GM18909 (cell line): ENCODE data around the gene GABRB3.

Source experiments
- ATAC-seq: cut with Tn5 transposase; IDR thresholded peaks from one replicate; pipeline ENCODE4 v1.9.1; 2021; ENCODE audit warnings: mild to moderate bottlenecking; ENCODE audit not compliant: unreplicated experiment, poor library complexity

The GABRB3 gene

GRCh38 chr15:26772154-26773066 is at the start of gene GABRB3:
Gene GABRB3, minus strand, starts transcription at chr15:26773066.
- ATAC-seq, result no peak

- ATAC-seq, result no peak
Observed at GRCh38 chr15:26807517-26808427, 34.9 kb upstream of the GABRB3 start.

- ATAC-seq, result no peak
Observed at GRCh38 chr15:26806574-26806973, 33.7 kb upstream of the GABRB3 start.

GRCh38 chr15:26806151-26806550 is 33.3 kb upstream of the GABRB3 start:
- ATAC-seq, result no peak

GRCh38 chr15:26805470-26805869 is 32.6 kb upstream of the GABRB3 start:
- ATAC-seq, result no peak

GRCh38 chr15:26804063-26804804 is 31.4 kb upstream of the GABRB3 start:
- ATAC-seq, result no peak

- ATAC-seq, result no peak
Observed at GRCh38 chr15:26790118-26790517, 17.3 kb upstream of the GABRB3 start.

GRCh38 chr15:26781816-26782215 is 8.9 kb upstream of the GABRB3 start:
- no peak for ATAC-seq

GRCh38 chr15:26773917-26774316 is 1.1 kb upstream of the GABRB3 start:
- no peak for ATAC-seq

- ATAC-seq, result no peak
Observed at GRCh38 chr15:26773067-26773877, 406 bp upstream of the GABRB3 start.

GRCh38 chr15:26771578-26772153 is 1.2 kb downstream of the GABRB3 start:
- no peak for ATAC-seq

GRCh38 chr15:26771168-26771567 is 1.7 kb downstream of the GABRB3 start:
- ATAC-seq, result no peak

- no peak for ATAC-seq
Observed at GRCh38 chr15:26767169-26767670, 5.6 kb downstream of the GABRB3 start.

- ATAC-seq, result no peak
Observed at GRCh38 chr15:26766262-26766661, 6.6 kb downstream of the GABRB3 start.

- no peak for ATAC-seq
Observed at GRCh38 chr15:26759986-26760385, 12.9 kb downstream of the GABRB3 start.

GRCh38 chr15:26758079-26758478 is 14.8 kb downstream of the GABRB3 start:
- ATAC-seq, result no peak

GRCh38 chr15:26757141-26757540 is 15.7 kb downstream of the GABRB3 start:
- ATAC-seq, result no peak

GRCh38 chr15:26744894-26745293 is 28.0 kb downstream of the GABRB3 start:
- ATAC-seq, result no peak

- ATAC-seq, result no peak
Observed at GRCh38 chr15:26739791-26740190, 33.1 kb downstream of the GABRB3 start.
